HCT116 (cell line): ENCODE measurements around the gene RPLP1. TPM values are rescaled to one million over a fixed set of nuclear protein-coding genes. Genes with fewer than 3 reads are reported as not detected.

ENCODE experiments used
- ATAC-seq: fragments of 200-7000 bp; cut with Tn5 transposase; 2 replicates; pipeline ENCODE4 v1.9.1; 2020; ENCODE audit warnings: mild to moderate bottlenecking, moderate library complexity
- BruUV-seq: library from RNA; stranded (reverse); fragments of 400-500 nt; replicated peaks from 2 replicates; lab custom pipeline; 2021; lab: Mats Ljungman, UMichigan
- CTCF ChIA-PET: fragments of 300-600 bp; sonication (Branson Sonifier 250); formaldehyde crosslinking; loops from one replicate; lab custom pipeline; 2021; ENCODE audit warnings: antibody characterized with exemption; lab: Charles Lee
- POLR2A ChIA-PET: fragments of 300-600, 350-600 bp; sonication (Branson Sonifier 250); formaldehyde crosslinking; loops from one replicate; lab custom pipeline; 2021; ENCODE audit warnings: antibody characterized with exemption; lab: Charles Lee
- RAD21 ChIA-PET, 2 experiments: fragments of 300-600 bp; sonication (Branson Sonifier 250); formaldehyde crosslinking; loops; one replicate each; lab custom pipeline; 2023; ENCODE audit warnings: low total read pairs in 2 of 2; ENCODE audit not compliant: uncharacterized antibody in 2 of 2, unreplicated experiment in 2 of 2, low non-redundant PET in 1 of 2; lab: Charles Lee
- DNase-seq: peaks from one replicate; pipeline ENCODE4 v3.0.0-alpha.2; 2010; ENCODE audit warnings: low read depth, low spot score
- H2AFZ ChIP-seq: fragments of 200-600 bp; shearing (Covaris generic), sonication (generic); 2 replicates; pipeline ENCODE4 v1.6.1; 2017; ENCODE audit warnings: low read depth, mixed run types, mixed read lengths, antibody characterized with exemption, low read length; ENCODE audit not compliant: poor library complexity, severe bottlenecking
- H3K27ac ChIP-seq: 2 replicates; pipeline ENCODE4 v1.5.1; 2012; ENCODE audit warnings: low read depth, low read length
- H3K27me3 ChIP-seq: fragments of 200-600 bp; sonication (generic); 2 replicates; pipeline ENCODE4 v1.6.1; 2016; ENCODE audit warnings: mixed run types, low read length, mixed read lengths; ENCODE audit not compliant: insufficient read depth
- H3K36me3 ChIP-seq, 2 experiments: fragments of 200-500 bp in 1 of 2; fragments of 200-600 bp in 1 of 2; sonication (Bioruptor generic) in 1 of 2; sonication (generic) in 1 of 2; 2 replicates each; pipeline versions ENCODE4 v1.5.1 to v1.6.1; 2014 to 2016; ENCODE audit warnings: low read length in 2 of 2, inconsistent platforms in 1 of 2, mixed read lengths in 1 of 2, mixed run types in 1 of 2; ENCODE audit not compliant: insufficient read depth in 2 of 2, control insufficient read depth in 1 of 2
- H3K4me1 ChIP-seq, 2 experiments: fragments of 200-600 bp in 1 of 2; sonication (generic) in 1 of 2; 2 replicates each; pipeline versions ENCODE4 v1.5.1 to v1.6.1; 2012 to 2017; ENCODE audit warnings: low read length in 2 of 2, inconsistent platforms in 1 of 2, mild to moderate bottlenecking in 1 of 2, mixed read lengths in 1 of 2, mixed run types in 1 of 2, moderate library complexity in 1 of 2; ENCODE audit not compliant: insufficient read depth in 2 of 2, control insufficient read depth in 1 of 2
- H3K4me2 ChIP-seq: fragments of 200-600 bp; sonication (generic); 2 replicates; pipeline ENCODE4 v1.6.1; 2017; ENCODE audit warnings: mixed run types, low read length, mixed read lengths
- H3K4me3 ChIP-seq, 2 experiments: fragments of 200-600 bp in 1 of 2; sonication (generic) in 1 of 2; replicated peaks in 1 of 2; 2 replicates each; pipeline ENCODE4 v1.5.1; 2011 to 2016; ENCODE audit warnings: low read length in 2 of 2, control low read depth in 1 of 2, low read depth in 1 of 2, mild to moderate bottlenecking in 1 of 2, mixed read lengths in 1 of 2, mixed run types in 1 of 2
- H3K79me2 ChIP-seq: fragments of 200-600 bp; sonication (generic); 2 replicates; pipeline ENCODE4 v1.6.1; 2017; ENCODE audit warnings: mild to moderate bottlenecking, mixed run types, low read length, moderate library complexity, mixed read lengths; ENCODE audit not compliant: insufficient read depth
- H3K9ac ChIP-seq: fragments of 200-600 bp; sonication (generic); 2 replicates; pipeline ENCODE4 v1.6.1; 2016; ENCODE audit warnings: low read length, mixed read lengths
- H3K9me2 ChIP-seq: fragments of 200-600 bp; sonication (generic), shearing (Covaris generic); 2 replicates; pipeline ENCODE4 v1.6.1; 2017; ENCODE audit warnings: mixed run types, mild to moderate bottlenecking, moderate library complexity; ENCODE audit not compliant: insufficient read depth
- H3K9me3 ChIP-seq, 2 experiments: fragments of 200-500 bp in 1 of 2; fragments of 200-600 bp in 1 of 2; sonication (Bioruptor generic) in 1 of 2; sonication (generic) in 1 of 2; 2 replicates each; pipeline ENCODE4 v1.6.1; 2014 to 2017; ENCODE audit warnings: low read length in 2 of 2, mixed read lengths in 2 of 2, inconsistent platforms in 1 of 2, low read depth in 1 of 2, mild to moderate bottlenecking in 1 of 2, mixed run types in 1 of 2, moderate library complexity in 1 of 2; ENCODE audit not compliant: control insufficient read depth in 1 of 2, insufficient read depth in 1 of 2
- H4K20me1 ChIP-seq: fragments of 200-600 bp; sonication (generic), shearing (Covaris generic); 2 replicates; pipeline ENCODE4 v1.6.1; 2017; ENCODE audit warnings: mixed run types, mild to moderate bottlenecking, moderate library complexity; ENCODE audit not compliant: insufficient read depth
- CBX3 ChIP-seq: IDR thresholded peaks from 2 replicates; pipeline ENCODE4 v1.6.1; 2012; ENCODE audit warnings: low read depth
- CEBPB ChIP-seq: IDR thresholded peaks from 2 replicates; pipeline ENCODE4 v1.6.1; 2012; ENCODE audit warnings: low read depth
- EGR1 ChIP-seq: IDR thresholded peaks from 2 replicates; pipeline ENCODE4 v1.6.1; 2012; ENCODE audit warnings: low read depth
- ELF1 ChIP-seq: IDR thresholded peaks from 2 replicates; pipeline ENCODE4 v1.6.1; 2012; ENCODE audit warnings: low read depth, borderline replicate concordance
- JUND ChIP-seq: IDR thresholded peaks from 2 replicates; pipeline ENCODE4 v1.6.1; 2012
- SIN3A ChIP-seq: IDR thresholded peaks from 2 replicates; pipeline ENCODE4 v1.6.1; 2012; ENCODE audit warnings: low read depth
- SP1 ChIP-seq: IDR thresholded peaks from 2 replicates; pipeline ENCODE4 v1.6.1; 2012; ENCODE audit warnings: low read depth
- YY1 ChIP-seq: IDR thresholded peaks from 2 replicates; pipeline ENCODE4 v1.6.1; 2011; ENCODE audit warnings: low read length, low read depth, moderate library complexity, mild to moderate bottlenecking; ENCODE audit not compliant: insufficient replicate concordance; ENCODE audit errors: extremely low read depth
- ZBTB33 ChIP-seq: IDR thresholded peaks from 2 replicates; pipeline ENCODE4 v1.6.1; 2011; ENCODE audit warnings: mild to moderate bottlenecking, low read length, moderate library complexity; ENCODE audit not compliant: insufficient replicate concordance; ENCODE audit errors: extremely low read depth
- ZNF274 ChIP-seq: fragments of 200-500 bp; sonication (Bioruptor generic); IDR thresholded peaks from 2 replicates; pipeline ENCODE4 v1.6.1; 2014; ENCODE audit warnings: mild to moderate bottlenecking, low read depth, low read length, inconsistent platforms
- intact Hi-C: fragments of 100-400 bp; cut with micrococcal nuclease; formaldehyde crosslinking; loops from 2 replicates; pipeline ENCODE4 v1.10.0; 2022
- total RNA-seq: library from RNA; stranded (reverse); gene quantifications from one replicate; pipeline ENCODE4 v1.2.1, GENCODE V29; 2021; ENCODE audit not compliant: unreplicated experiment

The RPLP1 gene
- total RNA-seq, 1 experiment from 2014 or later: 3,138 TPM

- H3K27ac ChIP-seq: no peak overlapping the region
- ChIA-PET CTCF (interaction anchor here (2.4 to 5.0 kb wide), 2 partner anchors 12 to 434 kb away, joined by 7 to 19 read pairs; no protein-coding TSS in a partner anchor), POLR2A (no interaction called here), RAD21 (no interaction called here)
- no peaks in the 10 kb centered on the region for H3K79me2 ChIP-seq
- H3K4me3 ChIP-seq: no peak overlapping the region
- no peaks in the 10 kb centered on the region for H3K36me3 ChIP-seq
- ATAC-seq (no peak), DNase-seq (no peak)
- peaks cover 10 to 50% of the 10 kb centered on the region in 2 experiments for H3K4me1 ChIP-seq
- peak overlapping the region; percentile 43; the same call in 1 of the 2 replicates for H3K4me2 ChIP-seq
- H4K20me1 ChIP-seq: no peaks in the 10 kb centered on the region
- intact Hi-C loops: no loop called here
- TF ChIP-seq ELF1 (no peak), SIN3A (no peak), EGR1 (no peak)
- no peaks in the 10 kb centered on the region for H3K9me3 ChIP-seq
- H3K9me2 ChIP-seq: no peaks in the 10 kb centered on the region
- peak overlapping the region; percentile 27 for H2AFZ ChIP-seq
- BruUV-seq: no TSS peak
- H3K9ac ChIP-seq: no peak overlapping the region
- no peaks in the 10 kb centered on the region for H3K27me3 ChIP-seq
Measured at GRCh38 chr15:69465253-69465652, 12.6 kb downstream of the RPLP1 start.

GRCh38 chr15:69466733-69467132, 14.1 kb downstream of the RPLP1 start:
- Histone ChIP-seq H3K4me2 (no peak overlapping the region), H3K79me2 (no peaks in the 10 kb centered on the region), H3K27ac (no peak overlapping the region), H3K36me3 (no peaks in the 10 kb centered on the region), H2AFZ (peak overlapping the region; percentile 14), H3K4me3 (no peak overlapping the region), H3K9me3 (no peaks in the 10 kb centered on the region), H3K4me1 (peaks cover 10 to 48% of the 10 kb centered on the region in 2 experiments), H4K20me1 (no peaks in the 10 kb centered on the region), H3K9me2 (no peaks in the 10 kb centered on the region), H3K9ac (no peak overlapping the region), H3K27me3 (no peaks in the 10 kb centered on the region)
- no peak for DNase-seq
- CTCF ChIA-PET: interaction anchor here (1.8 to 5.0 kb wide), 3 partner anchors 10 to 436 kb away, joined by 5 to 19 read pairs (median 7); no protein-coding TSS in a partner anchor
- intact Hi-C loops: loop anchor here (1.0 kb wide), 1 partner anchor 407 kb away; no protein-coding TSS in a partner anchor
- ATAC-seq: no peak
- TF ChIP-seq YY1 (no peak), ZBTB33 (no peak), SP1 (no peak), JUND (no peak), ZNF274 (no peak), CBX3 (no peak), CEBPB (no peak)
- POLR2A ChIA-PET: interaction anchor here (1.0 kb wide), 1 partner anchor 11 kb away, joined by 4 read pairs; no protein-coding TSS in a partner anchor
- RAD21 ChIA-PET: no interaction called here
- no TSS peak for BruUV-seq
